Testis (tissue), 3 donors: Measurements from ENCODE around the gene ADCY6. TPM values are rescaled to one million over a fixed set of nuclear protein-coding genes. Genes with fewer than 3 reads are reported as not detected.

Source experiments
- DNase-seq: peaks from one replicate; pipeline ENCODE4 v3.0.0-alpha.2; 2019
- H3K27ac ChIP-seq, 2 donors: fragments of 200-600 bp; sonication (generic); one replicate each; pipeline ENCODE4 v1.5.1; 2019
- H3K27me3 ChIP-seq: fragments of 200-600 bp; sonication (generic); one replicate; pipeline ENCODE4 v1.5.1; 2019
- H3K36me3 ChIP-seq: fragments of 200-600 bp; sonication (generic); one replicate; pipeline ENCODE4 v1.5.1; 2017; ENCODE audit warnings: low read depth; ENCODE audit errors: missing control alignments
- H3K4me1 ChIP-seq: fragments of 200-600 bp; sonication (generic); one replicate; pipeline ENCODE4 v1.5.1; 2019
- H3K4me3 ChIP-seq, 2 donors: fragments of 200-600 bp; sonication (generic); one replicate each; pipeline ENCODE4 v1.5.1; 2017 to 2019
- H3K9me3 ChIP-seq: fragments of 200-600 bp; sonication (generic); one replicate; pipeline ENCODE4 v1.5.1; 2017
- POLR2A ChIP-seq: fragments of 450-650 bp; IDR thresholded peaks from one replicate; pipeline ENCODE4 v1.6.1; 2017; ENCODE audit warnings: antibody characterized with exemption, mild to moderate bottlenecking, moderate library complexity
- WGBS, 2 donors: methylation state at CpG; one replicate each; pipeline ENCODE4 v1.1.5; 2018; 5-methylcytosine and 5-hydroxymethylcytosine counted together
- intact Hi-C: fragments of 100-400 bp; cut with DNase I; formaldehyde crosslinking; loops from one replicate; pipeline ENCODE4 v1.15.1; 2023; ENCODE audit warnings: low total_unique reads
- polyA plus RNA-seq: library from polyadenylated mRNA; stranded (reverse); fragments of 350-450 nt; fragmentation: Illumina TruSeq; extraction: RNeasy Lipid Tissue Mini Kit (QIAGEN cat#74804); gene quantifications from one replicate; pipeline ENCODE4 v1.2.3, GENCODE V29; 2014; ENCODE audit warnings: low read depth, low replicate concordance; ENCODE audit not compliant: insufficient read depth
- total RNA-seq, 2 donors: library from RNA; depleted of rRNA; stranded (reverse); fragments of >200 nt; gene quantifications; one replicate each; pipeline ENCODE4 v1.2.3, GENCODE V29; 2016
- TF ChIP-seq, protein P1 (sequence below), 3 experiments: fragments of 450-650 bp in 2 of 3; fragments of 200-600 bp in 1 of 3; sonication (generic) in 1 of 3; IDR thresholded peaks; one replicate each; pipeline ENCODE4 v1.5.1; 2016 to 2019; ENCODE audit warnings: antibody characterized with exemption in 3 of 3, mild to moderate bottlenecking in 2 of 3, moderate library complexity in 1 of 3

The ADCY6 gene
- total and polyA plus RNA-seq, 3 donors from 2014 or later = 16.5 to 26.3 (median 24.5) TPM

DNA sequence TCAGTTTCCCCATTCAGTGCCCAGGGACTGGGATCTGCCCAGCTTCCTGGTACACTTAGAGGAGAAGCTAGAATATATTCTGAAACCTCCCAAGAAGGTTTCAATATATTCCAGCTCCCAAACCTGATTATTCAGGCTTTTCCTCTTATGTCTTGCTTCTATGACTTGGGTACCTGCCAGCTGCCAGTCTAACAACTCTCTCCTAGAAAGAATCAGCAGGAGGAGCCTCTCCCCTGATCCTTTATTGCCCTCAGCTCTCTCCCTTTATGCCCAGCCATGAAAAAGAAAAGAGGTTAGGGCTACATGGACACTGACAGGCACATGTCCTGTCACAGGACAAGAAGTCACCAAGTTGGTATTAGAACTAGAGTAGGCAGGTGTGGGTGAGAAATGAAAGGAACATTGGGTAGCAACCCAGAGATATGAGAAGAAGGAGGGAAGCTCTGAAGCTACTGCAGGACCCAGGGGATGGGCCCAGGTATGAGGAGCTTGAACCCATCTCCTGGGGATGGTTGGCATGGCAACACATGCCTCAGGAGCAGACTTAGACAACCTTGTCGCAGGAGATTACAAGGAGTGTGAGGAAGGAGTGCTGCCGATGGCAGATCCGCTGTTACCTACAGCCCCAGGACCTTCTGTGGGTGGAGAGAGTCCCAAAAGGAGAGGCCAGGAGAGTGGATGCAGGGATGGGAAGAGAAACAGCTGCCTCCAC, 27.4 kb upstream of the ADCY6 start:
- H3K27me3 ChIP-seq = no peaks in the 10 kb centered on the region
- 78 to 85% methylated on average over 3 of the region's 3 CpGs for WGBS, 2 donors
- peaks cover 20% of the 10 kb centered on the region for H3K4me1 ChIP-seq
- no peak overlapping the region for H3K4me3 ChIP-seq
- intact Hi-C loops = no loop called here
- no peak for DNase-seq
- no peaks in the 10 kb centered on the region for H3K9me3 ChIP-seq
- TF ChIP-seq, protein P1, sequence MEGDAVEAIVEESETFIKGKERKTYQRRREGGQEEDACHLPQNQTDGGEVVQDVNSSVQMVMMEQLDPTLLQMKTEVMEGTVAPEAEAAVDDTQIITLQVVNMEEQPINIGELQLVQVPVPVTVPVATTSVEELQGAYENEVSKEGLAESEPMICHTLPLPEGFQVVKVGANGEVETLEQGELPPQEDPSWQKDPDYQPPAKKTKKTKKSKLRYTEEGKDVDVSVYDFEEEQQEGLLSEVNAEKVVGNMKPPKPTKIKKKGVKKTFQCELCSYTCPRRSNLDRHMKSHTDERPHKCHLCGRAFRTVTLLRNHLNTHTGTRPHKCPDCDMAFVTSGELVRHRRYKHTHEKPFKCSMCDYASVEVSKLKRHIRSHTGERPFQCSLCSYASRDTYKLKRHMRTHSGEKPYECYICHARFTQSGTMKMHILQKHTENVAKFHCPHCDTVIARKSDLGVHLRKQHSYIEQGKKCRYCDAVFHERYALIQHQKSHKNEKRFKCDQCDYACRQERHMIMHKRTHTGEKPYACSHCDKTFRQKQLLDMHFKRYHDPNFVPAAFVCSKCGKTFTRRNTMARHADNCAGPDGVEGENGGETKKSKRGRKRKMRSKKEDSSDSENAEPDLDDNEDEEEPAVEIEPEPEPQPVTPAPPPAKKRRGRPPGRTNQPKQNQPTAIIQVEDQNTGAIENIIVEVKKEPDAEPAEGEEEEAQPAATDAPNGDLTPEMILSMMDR (IDR thresholded peaks at IDR 0.05) = no peak
- TF ChIP-seq POLR2A = no peak
- no peaks in the 10 kb centered on the region for H3K36me3 ChIP-seq
- H3K27ac ChIP-seq = no peak overlapping the region

DNA sequence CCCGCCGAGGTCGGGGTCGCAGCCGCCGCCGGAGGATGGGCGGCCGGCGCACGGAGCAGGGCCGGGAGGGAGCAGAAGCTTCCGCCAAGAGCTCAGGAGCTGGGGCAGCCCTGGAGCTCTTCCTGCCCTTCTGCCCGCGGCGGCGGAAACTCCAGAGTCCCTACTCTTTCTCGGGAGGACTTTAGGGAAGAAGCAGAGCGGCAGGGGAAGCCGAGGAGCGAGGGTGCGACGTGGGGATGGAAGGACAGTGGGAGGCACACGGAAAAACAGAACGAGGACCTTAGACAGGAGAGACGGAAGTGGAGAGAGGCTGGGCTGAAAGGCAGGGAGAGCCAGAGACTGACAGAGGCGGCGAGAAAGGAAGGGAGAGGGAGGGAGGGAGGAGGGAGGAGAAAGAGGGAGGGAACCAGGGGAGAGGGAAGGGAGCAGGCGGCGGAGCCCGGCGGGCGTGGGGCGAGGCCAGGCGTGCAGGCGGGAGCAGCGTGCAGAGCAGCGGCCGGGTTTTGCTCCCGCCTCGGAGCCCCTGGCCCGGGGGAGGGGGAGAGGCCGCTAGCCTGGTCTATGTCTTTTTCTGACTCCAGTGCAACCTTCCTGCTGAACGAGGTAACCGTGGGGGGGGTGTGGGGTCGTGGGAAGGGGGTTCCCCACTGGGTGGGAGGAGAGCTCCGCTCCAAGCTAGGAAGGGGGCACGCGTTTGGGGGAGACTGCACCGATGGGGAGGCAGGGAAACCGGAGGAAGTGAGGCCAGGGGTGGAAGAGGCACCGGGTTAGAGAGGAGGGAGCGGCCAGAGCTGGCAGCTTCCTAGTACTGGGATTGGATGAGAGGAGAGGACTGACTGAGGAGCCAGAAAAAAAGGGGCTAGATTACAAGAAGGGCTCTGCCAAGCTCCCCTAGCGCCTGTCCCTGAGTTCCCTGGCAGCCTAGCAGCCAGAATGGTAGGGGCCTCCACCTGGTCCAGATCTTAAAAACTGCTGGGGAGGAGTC, 26.5 kb upstream of the ADCY6 start:
- no peak for TF ChIP-seq POLR2A
- Histone ChIP-seq H3K4me3 (peak overlapping the region; percentile 65 to 78), H3K9me3 (no peaks in the 10 kb centered on the region), H3K27ac (peak overlapping the region; percentile 84 to 90), H3K27me3 (no peaks in the 10 kb centered on the region), H3K4me1 (peaks cover 28% of the 10 kb centered on the region), H3K36me3 (no peaks in the 10 kb centered on the region)
- intact Hi-C loops = no loop called here
- peak; percentile 86 for DNase-seq
- 0 to 1% methylated on average over 48 to 54 of the region's 54 CpGs for WGBS, 2 donors

- H3K27me3 ChIP-seq = no peaks in the 10 kb centered on the region
- peak; percentile 90 for DNase-seq
- H3K27ac ChIP-seq = peak overlapping the region; percentile 84 to 90
- peak overlapping the region; percentile 65 to 78 for H3K4me3 ChIP-seq
- WGBS, 2 donors = 1 to 2% methylated on average over 11 to 65 of the region's 70 CpGs
- H3K36me3 ChIP-seq = no peaks in the 10 kb centered on the region
- no peaks in the 10 kb centered on the region for H3K9me3 ChIP-seq
- intact Hi-C loops = no loop called here
- peaks cover 30% of the 10 kb centered on the region for H3K4me1 ChIP-seq
- TF ChIP-seq POLR2A = no peak
- TF ChIP-seq, protein P1 (IDR thresholded peaks at IDR 0.05) = peak; percentile 90 to 99 (median 99)
Observed at GRCh38 chr12:48814262-48815125, 25.6 kb upstream of the ADCY6 start.

GRCh38 chr12:48813465-48814261, 24.8 kb upstream of the ADCY6 start:
- intact Hi-C loops = no loop called here
- TF ChIP-seq, protein P1 (IDR thresholded peaks at IDR 0.05) = no peak
- TF ChIP-seq POLR2A = no peak
- WGBS, 2 donors = 12 to 15% methylated on average over 18 of the region's 18 CpGs

More at GRCh38 chr12:48813465-48814261, 24.8 kb upstream of the ADCY6 start:
- Histone ChIP-seq H3K36me3 (no peaks in the 10 kb centered on the region), H3K27ac (peak overlapping the region; percentile 84 to 90), H3K4me1 (peaks cover 30% of the 10 kb centered on the region), H3K4me3 (peak overlapping the region; percentile 65 to 78), H3K9me3 (no peaks in the 10 kb centered on the region), H3K27me3 (no peaks in the 10 kb centered on the region)
- peak; percentile 43 for DNase-seq
